ENCODE measurements around the gene CNKSR1. TPM values are rescaled to one million over a fixed set of nuclear protein-coding genes. Genes with fewer than 3 reads are reported as not detected.

CNKSR1 gene
- polyA plus RNA-seq, 1 of the 3 experiments (the other 2 are of a cell fraction) = 0.49 TPM

GRCh38 chr1:26213335-26213905, 36.1 kb downstream of the CNKSR1 start:
- H3K9me2 ChIP-seq = no peaks in the 10 kb centered on the region
- TF ChIP-seq CHD2 (IDR thresholded peaks at IDR 0.05; ENCODE audit: low read length, partially characterized antibody) (no peak), EP300 (IDR thresholded peaks at IDR 0.05; ENCODE audit: borderline replicate concordance in 1 of 2, low read depth in 1 of 2, low read length in 1 of 2) (no peak), JUND (IDR thresholded peaks at IDR 0.05) (no peak)
- DNase-seq = no peak
- no peak overlapping the region for H2AFZ ChIP-seq (ENCODE audit: low read depth)
- no peak overlapping the region for H3K4me2 ChIP-seq
- ChIA-PET CTCF (interaction anchor here (0.6 to 2.2 kb wide), 4 partner anchors 17 to 975 kb away, joined by 3 to 10 read pairs (median 4); partner anchors contain the start of gene CEP85), POLR2A (no interaction called here)
- no peaks in the 10 kb centered on the region for H3K36me3 ChIP-seq (replicated peaks in 1 of 2; ENCODE audit: control insufficient read depth in 1 of 2, insufficient read depth in 2 of 2, low read length in 1 of 2)
- no peak overlapping the region for H3K4me3 ChIP-seq (ENCODE audit: low read depth in 2 of 2, low read length in 1 of 2)
- H3K79me2 ChIP-seq (ENCODE audit: insufficient read depth) = no peaks in the 10 kb centered on the region
- H3F3A ChIP-seq (replicated peaks; ENCODE audit: insufficient read depth) = no peaks in the 10 kb centered on the region
- H3K9ac ChIP-seq = no peak overlapping the region
- H3K9me3 ChIP-seq = no peaks in the 10 kb centered on the region
- 62% methylated on average over 6 of the region's 6 CpGs for WGBS (ENCODE audit: low lambda C conversion rate)
- no peaks in the 10 kb centered on the region for H3K4me1 ChIP-seq (ENCODE audit: control insufficient read depth in 1 of 2, insufficient read depth in 2 of 2, low read depth in 1 of 2, low read length in 1 of 2)
- no peak overlapping the region for H3K27ac ChIP-seq (ENCODE audit: low read depth in 2 of 2, low read length in 1 of 2)
- no peaks in the 10 kb centered on the region for H4K20me1 ChIP-seq (ENCODE audit: insufficient read depth)
- H3K27me3 ChIP-seq (ENCODE audit: insufficient read depth) = no peaks in the 10 kb centered on the region; the same call in 1 of the 2 replicates

GRCh38 chr1:26215246-26215645, 38.0 kb downstream of the CNKSR1 start:
- Histone ChIP-seq H3F3A (replicated peaks; ENCODE audit: insufficient read depth) (no peaks in the 10 kb centered on the region), H3K9me3 (no peaks in the 10 kb centered on the region), H3K9me2 (no peaks in the 10 kb centered on the region), H3K9ac (no peak overlapping the region), H3K27me3 (ENCODE audit: insufficient read depth) (no peaks in the 10 kb centered on the region; the same call in 1 of the 2 replicates), H4K20me1 (ENCODE audit: insufficient read depth) (no peaks in the 10 kb centered on the region), H3K27ac (ENCODE audit: low read depth in 2 of 2, low read length in 1 of 2) (no peak overlapping the region), H3K4me1 (ENCODE audit: control insufficient read depth in 1 of 2, insufficient read depth in 2 of 2, low read depth in 1 of 2, low read length in 1 of 2) (no peaks in the 10 kb centered on the region; a peak in 1 of 4 replicates), H2AFZ (ENCODE audit: low read depth) (no peak overlapping the region), H3K79me2 (ENCODE audit: insufficient read depth) (no peaks in the 10 kb centered on the region), H3K36me3 (replicated peaks in 1 of 2; ENCODE audit: control insufficient read depth in 1 of 2, insufficient read depth in 2 of 2, low read length in 1 of 2) (no peaks in the 10 kb centered on the region), H3K4me2 (no peak overlapping the region), H3K4me3 (ENCODE audit: low read depth in 2 of 2, low read length in 1 of 2) (no peak overlapping the region)
- DNase-seq = no peak
- ChIA-PET CTCF (no interaction called here), POLR2A (interaction anchor here (0.6 kb wide), 1 partner anchor 16 kb away, joined by 3 read pairs; no protein-coding TSS in a partner anchor)
- WGBS (ENCODE audit: low lambda C conversion rate) = 32% methylated on average over 3 of the region's 3 CpGs
- TF ChIP-seq RXRA (IDR thresholded peaks at IDR 0.05; ENCODE audit: borderline replicate concordance, low read depth) = no peak
- TF ChIP-seq GABPA (IDR thresholded peaks at IDR 0.05; ENCODE audit: low read depth) = no peak
- TF ChIP-seq EP300 (IDR thresholded peaks at IDR 0.05; ENCODE audit: borderline replicate concordance in 1 of 2, low read depth in 1 of 2, low read length in 1 of 2) = no peak
- no peak for TF ChIP-seq TCF12 (IDR thresholded peaks at IDR 0.05)
- TF ChIP-seq TEAD4 (IDR thresholded peaks at IDR 0.05; ENCODE audit: borderline replicate concordance, insufficient read depth) = no peak
- TF ChIP-seq USF1 (IDR thresholded peaks at IDR 0.05; ENCODE audit: borderline replicate concordance, low read depth) = no peak
- no peak for TF ChIP-seq REST (IDR thresholded peaks at IDR 0.05; ENCODE audit: low read depth, low read length)
- TF ChIP-seq FOSL2 (IDR thresholded peaks at IDR 0.05; ENCODE audit: borderline replicate concordance, low read depth) = no peak
- no peak for TF ChIP-seq SIN3A (IDR thresholded peaks at IDR 0.05; ENCODE audit: borderline replicate concordance, low read depth, low read length)
- no peak for TF ChIP-seq RFX5 (IDR thresholded peaks at IDR 0.05; ENCODE audit: low read length)
- TF ChIP-seq RCOR1 (IDR thresholded peaks at IDR 0.05; ENCODE audit: low read length) = no peak
- no peak for TF ChIP-seq FOXM1 (IDR thresholded peaks at IDR 0.05; ENCODE audit: low read depth)
- TF ChIP-seq MXI1 (IDR thresholded peaks at IDR 0.05; ENCODE audit: low read depth, low read length) = no peak
- no peak for TF ChIP-seq IRF3 (IDR thresholded peaks at IDR 0.05; ENCODE audit: low read depth, low read length)
- no peak for TF ChIP-seq ELF1 (IDR thresholded peaks at IDR 0.05)
- TF ChIP-seq MAX (IDR thresholded peaks at IDR 0.05; ENCODE audit: low read depth) = no peak
- no peak for TF ChIP-seq FOXJ3 (CRISPR knock-in tag; IDR thresholded peaks at IDR 0.05)
